ENCODE measurements around the gene NCOA5. TPM values are rescaled to one million over a fixed set of nuclear protein-coding genes. Genes with fewer than 3 reads are reported as not detected.

The NCOA5 gene
- total and polyA plus RNA-seq, 7 donors, result 8.8 to 17.3 (median 11.4) TPM

DNA sequence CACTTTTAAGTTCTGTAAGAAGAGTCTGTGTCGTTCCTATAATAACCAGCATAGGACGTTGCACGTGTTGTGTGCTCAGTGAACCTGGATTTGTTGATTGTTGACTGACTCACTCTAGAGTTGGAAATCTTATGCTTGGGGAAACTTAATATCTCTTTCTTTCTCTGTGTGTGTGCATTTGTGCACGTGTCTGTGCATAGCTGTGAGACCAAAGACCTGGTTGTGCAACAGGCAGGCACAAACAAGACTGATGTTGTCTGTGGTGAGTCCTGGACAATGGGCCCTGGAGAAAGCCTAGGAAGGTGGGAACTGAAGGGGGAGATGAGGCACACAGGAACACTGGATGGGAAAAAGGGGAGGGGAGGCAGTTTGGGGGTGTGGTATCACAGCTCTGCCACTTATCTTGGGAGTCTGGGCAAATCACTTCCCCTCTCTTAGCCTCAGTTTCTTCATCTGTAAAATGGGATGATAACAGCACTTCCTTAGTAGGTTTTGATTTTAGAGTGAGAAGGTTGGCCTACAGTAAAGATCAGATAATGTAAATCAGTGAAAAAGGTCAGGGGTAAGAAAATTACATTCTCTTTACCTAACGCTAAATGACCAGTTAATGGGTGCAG, 36.8 kb upstream of the NCOA5 start:
- Histone ChIP-seq H3K4me3 (no peak overlapping the region), H3K36me3 (ENCODE audit: insufficient read depth in 1 of 2, low read depth in 1 of 2) (peaks cover 0 to 56% of the 10 kb centered on the region in 2 donors), H3K9me3 (no peaks in the 10 kb centered on the region), H3K27me3 (ENCODE audit: insufficient read depth in 3 of 3, low read length in 2 of 3) (no peaks in the 10 kb centered on the region), H3K4me1 (peaks cover 13% of the 10 kb centered on the region), H3K27ac (no peak overlapping the region)
- intact Hi-C loops (cut with DNase I), result no loop called here
- WGBS, 3 donors, result 60 to 75% (median 69%) methylated on average over 5 of the region's 5 CpGs
- DNase-seq (no peak), ATAC-seq (no peak)
- TF ChIP-seq, protein P1, sequence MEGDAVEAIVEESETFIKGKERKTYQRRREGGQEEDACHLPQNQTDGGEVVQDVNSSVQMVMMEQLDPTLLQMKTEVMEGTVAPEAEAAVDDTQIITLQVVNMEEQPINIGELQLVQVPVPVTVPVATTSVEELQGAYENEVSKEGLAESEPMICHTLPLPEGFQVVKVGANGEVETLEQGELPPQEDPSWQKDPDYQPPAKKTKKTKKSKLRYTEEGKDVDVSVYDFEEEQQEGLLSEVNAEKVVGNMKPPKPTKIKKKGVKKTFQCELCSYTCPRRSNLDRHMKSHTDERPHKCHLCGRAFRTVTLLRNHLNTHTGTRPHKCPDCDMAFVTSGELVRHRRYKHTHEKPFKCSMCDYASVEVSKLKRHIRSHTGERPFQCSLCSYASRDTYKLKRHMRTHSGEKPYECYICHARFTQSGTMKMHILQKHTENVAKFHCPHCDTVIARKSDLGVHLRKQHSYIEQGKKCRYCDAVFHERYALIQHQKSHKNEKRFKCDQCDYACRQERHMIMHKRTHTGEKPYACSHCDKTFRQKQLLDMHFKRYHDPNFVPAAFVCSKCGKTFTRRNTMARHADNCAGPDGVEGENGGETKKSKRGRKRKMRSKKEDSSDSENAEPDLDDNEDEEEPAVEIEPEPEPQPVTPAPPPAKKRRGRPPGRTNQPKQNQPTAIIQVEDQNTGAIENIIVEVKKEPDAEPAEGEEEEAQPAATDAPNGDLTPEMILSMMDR (IDR thresholded peaks at IDR 0.05), result no peak

DNA sequence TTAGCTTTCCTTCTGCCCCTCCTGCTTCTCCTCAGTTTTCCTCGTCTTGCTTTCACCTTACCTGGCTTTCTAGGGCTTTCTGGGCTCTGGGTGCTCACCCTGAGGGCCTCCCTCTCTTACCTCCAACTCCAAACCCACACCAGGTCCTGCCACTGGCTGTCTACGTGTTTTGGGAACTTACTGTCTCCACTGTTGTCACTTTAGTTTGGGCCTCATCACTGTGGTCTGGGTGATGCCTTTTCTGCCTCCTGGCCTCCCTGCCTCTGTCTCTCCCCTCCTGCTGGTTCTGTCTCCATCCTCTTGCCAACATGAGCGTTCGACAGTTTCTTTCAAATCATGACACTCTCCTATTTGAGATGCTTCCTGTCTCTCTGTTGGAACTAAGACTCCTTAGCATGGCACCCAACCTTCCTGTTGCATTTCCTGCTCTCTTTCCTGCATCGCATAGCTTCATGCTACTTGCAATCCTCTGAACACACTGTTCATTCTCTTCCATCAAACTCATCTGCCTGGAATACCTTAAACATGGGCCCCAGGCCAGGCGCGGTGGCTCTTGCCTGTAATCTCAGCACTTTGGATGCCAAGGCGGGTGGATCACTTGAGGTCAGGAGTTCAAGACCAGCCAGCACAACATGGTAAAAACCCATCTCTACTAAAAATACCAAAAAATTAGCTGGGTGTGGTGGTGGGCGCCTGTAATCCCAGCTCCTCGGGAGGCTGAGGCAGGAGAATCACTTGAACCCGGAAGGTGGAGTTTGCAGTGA, 33.9 kb upstream of the NCOA5 start:
- Histone ChIP-seq H3K27me3 (ENCODE audit: insufficient read depth in 3 of 3, low read length in 2 of 3) (no peaks in the 10 kb centered on the region), H3K4me1 (peaks cover 11% of the 10 kb centered on the region), H3K27ac (no peak overlapping the region), H3K9me3 (no peaks in the 10 kb centered on the region), H3K4me3 (no peak overlapping the region), H3K36me3 (ENCODE audit: insufficient read depth in 1 of 2, low read depth in 1 of 2) (peaks cover 0 to 56% of the 10 kb centered on the region in 2 donors)
- intact Hi-C loops (cut with DNase I), result no loop called here
- no peak for ATAC-seq
- WGBS, 3 donors, result 82 to 86% (median 83%) methylated on average over 11 of the region's 11 CpGs
- no peak for DNase-seq
- TF ChIP-seq, protein P1 (IDR thresholded peaks at IDR 0.05), result no peak

DNA sequence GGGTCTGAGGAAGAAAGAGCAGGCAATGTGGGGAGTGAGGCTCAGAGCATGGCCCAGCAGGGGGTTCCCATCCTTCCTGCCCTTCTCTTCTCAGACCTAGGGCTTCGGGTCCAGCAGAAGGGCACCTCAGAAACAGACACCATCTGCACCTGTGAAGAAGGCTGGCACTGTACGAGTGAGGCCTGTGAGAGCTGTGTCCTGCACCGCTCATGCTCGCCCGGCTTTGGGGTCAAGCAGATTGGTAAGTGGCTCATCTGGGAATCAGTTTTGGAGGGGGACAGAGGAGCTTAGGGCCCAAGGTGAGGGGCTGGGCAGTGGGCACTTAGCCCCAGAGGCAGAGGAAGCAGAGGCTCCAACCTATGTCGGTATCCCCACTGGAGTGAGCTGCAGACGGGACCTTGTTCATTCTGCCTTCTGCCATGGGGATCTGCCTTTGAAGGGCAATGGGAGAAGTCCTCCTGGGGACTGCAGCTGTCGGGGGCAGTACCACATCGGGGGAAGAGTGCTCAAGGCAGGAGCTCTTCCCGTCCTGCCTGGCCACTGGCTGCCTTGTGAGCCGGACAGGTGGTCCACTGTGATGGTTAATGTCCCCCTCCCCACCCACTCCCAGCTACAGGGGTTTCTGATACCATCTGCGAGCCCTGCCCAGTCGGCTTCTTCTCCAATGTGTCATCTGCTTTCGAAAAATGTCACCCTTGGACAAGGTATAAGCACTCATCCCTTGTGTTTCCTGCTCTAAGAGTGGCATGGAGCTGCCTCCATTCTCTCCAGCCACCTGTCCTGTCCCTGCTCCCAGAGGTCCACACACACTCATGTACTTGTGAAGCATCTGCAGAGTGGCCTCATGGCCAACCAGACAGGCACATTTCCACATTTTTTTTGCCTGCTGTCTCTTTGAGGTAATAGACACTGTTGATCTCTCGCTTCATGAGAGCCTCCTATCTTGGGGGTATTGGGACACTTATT, 33.0 kb upstream of the NCOA5 start:
- intact Hi-C loops (cut with DNase I), result no loop called here
- 79 to 87% (median 81%) methylated on average over 13 to 15 of the region's 15 CpGs for WGBS, 3 donors
- Histone ChIP-seq H3K27me3 (ENCODE audit: insufficient read depth in 3 of 3, low read length in 2 of 3) (no peaks in the 10 kb centered on the region), H3K9me3 (no peaks in the 10 kb centered on the region), H3K4me3 (no peak overlapping the region), H3K27ac (no peak overlapping the region), H3K36me3 (ENCODE audit: insufficient read depth in 1 of 2, low read depth in 1 of 2) (peaks cover 0 to 56% of the 10 kb centered on the region in 2 donors), H3K4me1 (peaks cover 11% of the 10 kb centered on the region)
- TF ChIP-seq, protein P1 (IDR thresholded peaks at IDR 0.05), result no peak
- no peak for DNase-seq
- ATAC-seq, result no peak

DNA sequence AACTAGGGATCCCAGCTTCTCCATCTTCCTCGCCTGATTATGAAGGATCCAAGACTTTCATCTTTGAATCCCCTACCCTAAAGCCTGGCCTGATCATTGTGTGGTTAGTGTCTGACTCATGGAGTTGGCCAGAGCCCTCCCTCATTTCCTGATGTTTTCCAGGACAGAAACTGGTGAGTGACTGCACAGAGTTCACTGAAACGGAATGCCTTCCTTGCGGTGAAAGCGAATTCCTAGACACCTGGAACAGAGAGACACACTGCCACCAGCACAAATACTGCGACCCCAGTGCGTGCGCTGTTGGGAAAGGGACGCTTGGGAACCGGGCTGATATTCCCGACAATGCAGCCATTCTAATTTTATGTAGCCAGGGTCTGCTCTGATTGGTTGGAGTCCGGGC, 32.3 kb upstream of the NCOA5 start:
- intact Hi-C loops (cut with DNase I), result no loop called here
- DNase-seq (no peak), ATAC-seq (no peak)
- H3K4me1 ChIP-seq, result peaks cover 11% of the 10 kb centered on the region
- WGBS, 3 donors, result 58 to 67% (median 63%) methylated on average over 11 of the region's 11 CpGs
- H3K27ac ChIP-seq, result no peak overlapping the region
- peaks cover 0 to 52% of the 10 kb centered on the region in 2 donors for H3K36me3 ChIP-seq (ENCODE audit: insufficient read depth in 1 of 2, low read depth in 1 of 2)
- H3K4me3 ChIP-seq, result no peak overlapping the region
- no peaks in the 10 kb centered on the region for H3K9me3 ChIP-seq
- H3K27me3 ChIP-seq (ENCODE audit: insufficient read depth in 3 of 3, low read length in 2 of 3), result no peaks in the 10 kb centered on the region
- TF ChIP-seq, protein P1 (IDR thresholded peaks at IDR 0.05), result no peak
